Endothelial cell (in vitro differentiated cells): ENCODE results near the gene HAND2. TPM values are rescaled to one million over a fixed set of nuclear protein-coding genes. Genes with fewer than 3 reads are reported as not detected.

ENCODE experiments used
- DNase-seq: peaks from one replicate; pipeline ENCODE4 v3.0.0; 2021; ENCODE audit warnings: low spot score
- H3K27ac Mint-ChIP-seq: one replicate; pipeline ENCODE4 v1.8.0; 2021; ENCODE audit warnings: mixed read lengths, inconsistent platforms; ENCODE audit not compliant: unreplicated experiment
- H3K27me3 Mint-ChIP-seq: one replicate; pipeline ENCODE4 v1.8.0; 2021; ENCODE audit warnings: mild to moderate bottlenecking, moderate library complexity, mixed read lengths, inconsistent platforms; ENCODE audit not compliant: unreplicated experiment
- H3K36me3 Mint-ChIP-seq: one replicate; pipeline ENCODE4 v1.8.0; 2021; ENCODE audit warnings: mild to moderate bottlenecking, low read depth, mixed read lengths, inconsistent platforms; ENCODE audit not compliant: unreplicated experiment
- H3K4me1 Mint-ChIP-seq: one replicate; pipeline ENCODE4 v1.8.0; 2021; ENCODE audit warnings: mild to moderate bottlenecking, mixed read lengths, inconsistent platforms; ENCODE audit not compliant: unreplicated experiment
- H3K4me3 Mint-ChIP-seq: one replicate; pipeline ENCODE4 v1.8.0; 2021; ENCODE audit warnings: mild to moderate bottlenecking, mixed read lengths, inconsistent platforms; ENCODE audit not compliant: unreplicated experiment
- H3K9me3 Mint-ChIP-seq: one replicate; pipeline ENCODE4 v1.8.0; 2021; ENCODE audit warnings: mixed read lengths, inconsistent platforms; ENCODE audit not compliant: unreplicated experiment
- total RNA-seq: library from RNA; stranded (reverse); fragmentation: NEBNext Ultra II Directional; extraction: Animal tissue kit (Norgen Biotek cat#: 25700); gene quantifications from one replicate; pipeline ENCODE4 v1.2.1, GENCODE V29; 2021; ENCODE audit not compliant: unreplicated experiment
- TF ChIP-seq, protein P1 (sequence below): fragments of 200-600 bp; sonication (generic); IDR thresholded peaks from one replicate; pipeline ENCODE4 v1.5.0; 2021; ENCODE audit warnings: antibody characterized with exemption; ENCODE audit not compliant: unreplicated experiment

The HAND2 gene
- total RNA-seq, 1 donor from 2014 or later: 1.5 TPM

DNA sequence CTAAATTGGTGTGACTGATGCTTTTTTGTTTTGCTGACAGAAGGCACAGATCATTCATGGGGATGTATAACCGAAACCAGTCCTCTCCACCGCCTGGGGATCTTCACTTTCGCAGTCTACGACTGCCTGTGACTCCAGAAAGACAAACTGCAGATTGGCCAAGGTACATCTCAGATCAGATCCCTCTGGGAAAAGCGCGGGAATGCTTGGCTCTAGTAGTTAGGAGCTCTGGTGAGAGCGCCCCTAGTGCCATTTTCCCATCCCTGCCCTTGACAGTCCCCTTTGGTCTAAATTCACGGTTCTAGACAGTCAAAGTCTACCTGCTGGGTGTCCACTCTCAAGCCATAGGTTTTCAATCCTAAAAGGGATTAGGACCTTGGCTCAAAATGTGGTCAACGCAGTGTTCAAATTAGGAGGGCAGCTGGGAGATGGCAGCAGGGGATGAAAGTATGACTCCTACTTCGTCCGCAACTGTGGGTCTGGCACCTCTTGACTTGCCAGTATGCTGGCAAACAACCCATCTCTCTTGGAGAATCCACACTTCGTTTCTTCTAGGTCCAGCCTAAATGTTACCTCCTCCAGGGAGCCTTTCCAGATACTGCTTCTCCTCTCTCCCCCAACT, 6.9 kb upstream of the HAND2 start:
- no peak overlapping the region for H3K27ac Mint-ChIP-seq
- TF ChIP-seq, protein P1, sequence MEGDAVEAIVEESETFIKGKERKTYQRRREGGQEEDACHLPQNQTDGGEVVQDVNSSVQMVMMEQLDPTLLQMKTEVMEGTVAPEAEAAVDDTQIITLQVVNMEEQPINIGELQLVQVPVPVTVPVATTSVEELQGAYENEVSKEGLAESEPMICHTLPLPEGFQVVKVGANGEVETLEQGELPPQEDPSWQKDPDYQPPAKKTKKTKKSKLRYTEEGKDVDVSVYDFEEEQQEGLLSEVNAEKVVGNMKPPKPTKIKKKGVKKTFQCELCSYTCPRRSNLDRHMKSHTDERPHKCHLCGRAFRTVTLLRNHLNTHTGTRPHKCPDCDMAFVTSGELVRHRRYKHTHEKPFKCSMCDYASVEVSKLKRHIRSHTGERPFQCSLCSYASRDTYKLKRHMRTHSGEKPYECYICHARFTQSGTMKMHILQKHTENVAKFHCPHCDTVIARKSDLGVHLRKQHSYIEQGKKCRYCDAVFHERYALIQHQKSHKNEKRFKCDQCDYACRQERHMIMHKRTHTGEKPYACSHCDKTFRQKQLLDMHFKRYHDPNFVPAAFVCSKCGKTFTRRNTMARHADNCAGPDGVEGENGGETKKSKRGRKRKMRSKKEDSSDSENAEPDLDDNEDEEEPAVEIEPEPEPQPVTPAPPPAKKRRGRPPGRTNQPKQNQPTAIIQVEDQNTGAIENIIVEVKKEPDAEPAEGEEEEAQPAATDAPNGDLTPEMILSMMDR: peak; percentile 44
- H3K36me3 Mint-ChIP-seq: no peaks in the 10 kb centered on the region
- DNase-seq: peak; percentile 52
- no peak overlapping the region for H3K4me3 Mint-ChIP-seq
- no peaks in the 10 kb centered on the region for H3K9me3 Mint-ChIP-seq
- H3K27me3 Mint-ChIP-seq: peaks cover 31% of the 10 kb centered on the region
- H3K4me1 Mint-ChIP-seq: peaks cover 9% of the 10 kb centered on the region

- peaks cover 34% of the 10 kb centered on the region for H3K27me3 Mint-ChIP-seq
These were observed 5.9 kb upstream of the HAND2 start for GRCh38 chr4:173535957-173536356.

DNA sequence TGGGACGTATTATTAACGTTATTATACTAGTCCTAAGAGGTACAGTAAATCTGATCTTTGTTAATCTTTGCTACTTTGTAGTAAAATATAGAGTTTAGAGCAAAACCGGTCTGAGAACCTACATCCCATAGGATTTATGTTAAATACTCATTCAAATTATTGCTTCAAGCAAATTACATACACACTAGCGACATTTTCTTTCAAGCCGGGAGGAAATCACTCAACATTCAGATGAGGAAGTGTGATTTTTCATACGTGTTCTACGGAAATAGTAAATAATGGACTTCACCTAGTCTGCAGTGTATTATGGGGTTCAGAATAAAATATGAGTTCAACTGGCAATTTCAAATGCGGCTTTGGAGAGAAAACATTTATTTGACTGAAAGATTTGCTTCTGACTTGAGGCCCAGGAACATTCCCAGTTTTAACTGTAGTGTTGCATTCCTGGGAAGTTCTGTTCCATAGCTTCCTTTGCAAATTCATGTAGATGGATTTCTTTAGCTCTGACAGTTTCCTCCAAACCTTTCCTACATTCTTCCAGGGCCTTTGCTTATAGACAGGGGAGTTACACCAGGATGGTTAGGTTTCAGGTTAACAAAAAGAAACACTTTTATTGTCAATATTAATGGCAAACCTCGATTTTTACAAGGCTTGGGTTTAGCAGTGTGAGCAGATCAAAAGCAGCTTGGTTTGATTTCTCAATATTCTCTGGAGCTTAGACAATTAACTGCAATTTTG, 5.3 kb upstream of the HAND2 start:
- no peak for DNase-seq
- peaks cover 16% of the 10 kb centered on the region for H3K4me1 Mint-ChIP-seq
- no peaks in the 10 kb centered on the region for H3K9me3 Mint-ChIP-seq
- H3K4me3 Mint-ChIP-seq: no peak overlapping the region
- H3K36me3 Mint-ChIP-seq: no peaks in the 10 kb centered on the region
- peaks cover 34% of the 10 kb centered on the region for H3K27me3 Mint-ChIP-seq
- TF ChIP-seq, protein P1: no peak
- H3K27ac Mint-ChIP-seq: no peak overlapping the region

More at GRCh38 chr4:173535957-173536356, 5.9 kb upstream of the HAND2 start:
- H3K9me3 Mint-ChIP-seq: no peaks in the 10 kb centered on the region
- TF ChIP-seq, protein P1: no peak
- H3K4me1 Mint-ChIP-seq: peaks cover 13% of the 10 kb centered on the region
- H3K27ac Mint-ChIP-seq: no peak overlapping the region
- DNase-seq: no peak
- no peaks in the 10 kb centered on the region for H3K36me3 Mint-ChIP-seq
- H3K4me3 Mint-ChIP-seq: peak overlapping the region; percentile 8

DNA sequence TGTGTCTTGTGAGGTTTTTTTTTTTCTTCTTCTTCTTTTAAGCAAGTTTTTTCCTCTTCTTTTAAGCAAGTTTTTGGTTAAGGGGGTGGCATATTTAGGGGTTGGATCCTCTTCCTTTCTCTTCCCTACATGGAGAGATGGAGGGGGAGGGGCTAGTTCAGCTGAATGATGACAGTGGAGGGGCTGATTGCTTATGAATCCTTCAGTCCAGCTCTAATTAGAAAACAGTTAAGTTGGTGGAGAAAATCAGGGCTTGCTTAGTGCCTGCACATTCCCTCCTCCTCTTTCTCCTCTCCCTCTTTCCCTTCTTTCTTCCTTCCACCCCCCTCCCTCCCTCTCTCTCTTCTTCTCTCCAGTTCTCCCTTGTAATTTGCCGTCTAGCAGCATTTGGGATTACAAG, 4.4 kb upstream of the HAND2 start:
- no peak for DNase-seq
- H3K9me3 Mint-ChIP-seq: no peaks in the 10 kb centered on the region
- H3K27ac Mint-ChIP-seq: no peak overlapping the region
- no peaks in the 10 kb centered on the region for H3K36me3 Mint-ChIP-seq
- H3K27me3 Mint-ChIP-seq: peaks cover 36% of the 10 kb centered on the region
- no peak overlapping the region for H3K4me3 Mint-ChIP-seq
- TF ChIP-seq, protein P1: no peak
- H3K4me1 Mint-ChIP-seq: peaks cover 21% of the 10 kb centered on the region
